Midbrain (tissue), 1 donor: ENCODE results near the gene APOBEC3C.
"Not testable (repeated sequence)": the region's sequence is repeated elsewhere in the genome, so short reads cannot be mapped to it uniquely, and the experiment has no call there.

Experiments used
- DNase-seq: peaks from one replicate; lab custom pipeline; 2025; lab: John Stamatoyannopoulos, UW

The APOBEC3C gene

GRCh38 chr22:39013942-39014722 is at the start of gene APOBEC3C:
Gene APOBEC3C, plus strand, starts transcription at chr22:39014257. Its CDS starts 106 bp downstream, at chr22:39014363.
- peak; percentile 2 for DNase-seq

- DNase-seq: no peak
These were observed 49.8 kb upstream of the APOBEC3C start for GRCh38 chr22:38964306-38964705.

GRCh38 chr22:38964989-38965388 is 49.1 kb upstream of the APOBEC3C start:
- no peak for DNase-seq

GRCh38 chr22:38965614-38966379 is 48.3 kb upstream of the APOBEC3C start:
- DNase-seq: no peak

- DNase-seq: no peak
These were observed 47.7 kb upstream of the APOBEC3C start for GRCh38 chr22:38966380-38966702.

- DNase-seq: no peak
These were observed 47.1 kb upstream of the APOBEC3C start for GRCh38 chr22:38966942-38967341.

GRCh38 chr22:38967451-38968450 is 46.3 kb upstream of the APOBEC3C start:
- DNase-seq: peak; percentile 22

GRCh38 chr22:38968801-38969200 is 45.3 kb upstream of the APOBEC3C start:
- DNase-seq: no peak

GRCh38 chr22:38970551-38970950 is 43.5 kb upstream of the APOBEC3C start:
- DNase-seq: no peak

GRCh38 chr22:38971202-38971601 is 42.9 kb upstream of the APOBEC3C start:
- DNase-seq: no peak

- no peak for DNase-seq
These were observed 42.3 kb upstream of the APOBEC3C start for GRCh38 chr22:38971791-38972190.

- no peak for DNase-seq
These were observed 41.5 kb upstream of the APOBEC3C start for GRCh38 chr22:38972558-38972957.

GRCh38 chr22:38973289-38974169 is 40.5 kb upstream of the APOBEC3C start:
- no peak for DNase-seq

GRCh38 chr22:38974170-38974825 is 39.8 kb upstream of the APOBEC3C start:
- no peak for DNase-seq

- DNase-seq: no peak
These were observed 39.3 kb upstream of the APOBEC3C start for GRCh38 chr22:38974826-38975175.

GRCh38 chr22:38977289-38977688 is 36.8 kb upstream of the APOBEC3C start:
- DNase-seq: not testable (repeated sequence)

- DNase-seq: not testable (repeated sequence)
These were observed 33.5 kb upstream of the APOBEC3C start for GRCh38 chr22:38980587-38980986.

- no peak for DNase-seq
These were observed 32.8 kb upstream of the APOBEC3C start for GRCh38 chr22:38981005-38981991.
